GM19467 (cell line): ENCODE measurements around the gene CXCR4.
"Not testable (repeated sequence)": the region's sequence is repeated elsewhere in the genome, so short reads cannot be mapped to it uniquely, and the experiment has no call there.

Experiments
- ATAC-seq: cut with Tn5 transposase; IDR thresholded peaks from one replicate; pipeline ENCODE4 v1.9.1; 2021; ENCODE audit warnings: mild to moderate bottlenecking, moderate library complexity; ENCODE audit not compliant: unreplicated experiment

Gene CXCR4

GRCh38 chr2:136115183-136115761 is 2.7 kb downstream of the CXCR4 start:
- ATAC-seq: no peak

GRCh38 chr2:136114382-136114781 is 3.6 kb downstream of the CXCR4 start:
- ATAC-seq: no peak

- ATAC-seq: no peak
Observed at GRCh38 chr2:136113209-136113971, 4.6 kb downstream of the CXCR4 start.

GRCh38 chr2:136112317-136113208 is 5.4 kb downstream of the CXCR4 start:
- no peak for ATAC-seq

- ATAC-seq: no peak
Observed at GRCh38 chr2:136111711-136112110, 6.2 kb downstream of the CXCR4 start.

GRCh38 chr2:136110526-136110925 is 7.4 kb downstream of the CXCR4 start:
- no peak for ATAC-seq

GRCh38 chr2:136108463-136108862 is 9.5 kb downstream of the CXCR4 start:
- no peak for ATAC-seq

- peak; percentile 51 for ATAC-seq
Observed at GRCh38 chr2:136107051-136108033, 10.6 kb downstream of the CXCR4 start.

- no peak for ATAC-seq
Observed at GRCh38 chr2:136106505-136106904, 11.4 kb downstream of the CXCR4 start.

- no peak for ATAC-seq
Observed at GRCh38 chr2:136104977-136105376, 13.0 kb downstream of the CXCR4 start.

- no peak for ATAC-seq
Observed at GRCh38 chr2:136101042-136101441, 16.9 kb downstream of the CXCR4 start.

GRCh38 chr2:136098441-136098840 is 19.5 kb downstream of the CXCR4 start:
- ATAC-seq: no peak

- no peak for ATAC-seq
Observed at GRCh38 chr2:136093583-136093982, 24.4 kb downstream of the CXCR4 start.

GRCh38 chr2:136091899-136092298 is 26.1 kb downstream of the CXCR4 start:
- no peak for ATAC-seq

- not testable (repeated sequence) for ATAC-seq
Observed at GRCh38 chr2:136087901-136088460, 30.0 kb downstream of the CXCR4 start.

GRCh38 chr2:136086253-136087016 is 31.5 kb downstream of the CXCR4 start:
- ATAC-seq: no peak

- ATAC-seq: no peak
Observed at GRCh38 chr2:136085453-136086209, 32.3 kb downstream of the CXCR4 start.

GRCh38 chr2:136081582-136082210 is 36.3 kb downstream of the CXCR4 start:
- no peak for ATAC-seq
